ENCODE results near the gene DOC2B. TPM values are rescaled to one million over a fixed set of nuclear protein-coding genes. Genes with fewer than 3 reads are reported as not detected.

DOC2B gene
- polyA plus RNA-seq, 1 donor from 2014 or later: 4.8 TPM

DNA sequence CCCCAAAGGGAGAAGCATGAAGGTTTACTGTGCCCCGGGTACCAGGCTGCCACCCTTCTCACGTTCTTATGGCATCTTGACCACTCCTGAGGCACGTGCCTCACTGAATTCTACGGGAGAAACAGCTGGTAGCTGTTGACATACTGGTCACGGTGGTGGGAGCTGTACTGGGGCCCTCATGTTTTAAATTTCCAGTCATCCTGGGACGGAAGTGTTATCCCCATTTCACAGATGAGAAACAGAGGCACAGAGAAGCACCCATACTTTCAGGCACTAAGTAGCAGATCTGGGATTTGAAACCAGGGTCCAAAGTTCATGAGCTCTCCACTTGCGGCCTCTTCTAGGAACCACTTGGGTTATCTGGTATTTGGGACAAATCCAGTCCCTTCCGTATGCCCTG, 26.3 kb upstream of the DOC2B start:
- no peak overlapping the region for H3K4me3 ChIP-seq (ENCODE audit: low read length)
- no peaks in the 10 kb centered on the region for H4K20me1 ChIP-seq (ENCODE audit: insufficient read depth)
- H3K9me2 ChIP-seq (ENCODE audit: insufficient read depth, low read length): no peaks in the 10 kb centered on the region
- no peak overlapping the region for H2AFZ ChIP-seq (ENCODE audit: low read depth, low read length)
- no peaks in the 10 kb centered on the region for H3K79me2 ChIP-seq (replicated peaks; ENCODE audit: insufficient read depth, low read length)
- no peak overlapping the region for H3K9ac ChIP-seq (ENCODE audit: low read length)
- no peak overlapping the region for H3K27ac ChIP-seq (ENCODE audit: low read length)
- H3F3A ChIP-seq (ENCODE audit: insufficient read depth, low read length, poor library complexity, severe bottlenecking): no peaks in the 10 kb centered on the region
- H3K36me3 ChIP-seq (ENCODE audit: insufficient read depth, low read length): no peaks in the 10 kb centered on the region
- H3K9me3 ChIP-seq (ENCODE audit: low read length): no peaks in the 10 kb centered on the region
- H3K27me3 ChIP-seq (ENCODE audit: insufficient read depth, low read depth, low read length): no peaks in the 10 kb centered on the region
- TF ChIP-seq TAF1 (IDR thresholded peaks at IDR 0.05; ENCODE audit: low read depth) (no peak), MXI1 (conservative IDR thresholded peaks at IDR 0.05; ENCODE audit: poor library complexity, severe bottlenecking) (no peak), EZH2 (IDR thresholded peaks at IDR 0.05; ENCODE audit: borderline replicate concordance, insufficient read depth, low read length, poor library complexity, severe bottlenecking) (no peak), RAD21 (conservative IDR thresholded peaks at IDR 0.05) (no peak), SMC3 (conservative IDR thresholded peaks at IDR 0.05; ENCODE audit: poor library complexity) (no peak), EP300 (conservative IDR thresholded peaks at IDR 0.05; ENCODE audit: poor library complexity, severe bottlenecking) (no peak), POLR2AphosphoS5 (IDR thresholded peaks at IDR 0.05) (no peak)
- TF ChIP-seq, protein P1, sequence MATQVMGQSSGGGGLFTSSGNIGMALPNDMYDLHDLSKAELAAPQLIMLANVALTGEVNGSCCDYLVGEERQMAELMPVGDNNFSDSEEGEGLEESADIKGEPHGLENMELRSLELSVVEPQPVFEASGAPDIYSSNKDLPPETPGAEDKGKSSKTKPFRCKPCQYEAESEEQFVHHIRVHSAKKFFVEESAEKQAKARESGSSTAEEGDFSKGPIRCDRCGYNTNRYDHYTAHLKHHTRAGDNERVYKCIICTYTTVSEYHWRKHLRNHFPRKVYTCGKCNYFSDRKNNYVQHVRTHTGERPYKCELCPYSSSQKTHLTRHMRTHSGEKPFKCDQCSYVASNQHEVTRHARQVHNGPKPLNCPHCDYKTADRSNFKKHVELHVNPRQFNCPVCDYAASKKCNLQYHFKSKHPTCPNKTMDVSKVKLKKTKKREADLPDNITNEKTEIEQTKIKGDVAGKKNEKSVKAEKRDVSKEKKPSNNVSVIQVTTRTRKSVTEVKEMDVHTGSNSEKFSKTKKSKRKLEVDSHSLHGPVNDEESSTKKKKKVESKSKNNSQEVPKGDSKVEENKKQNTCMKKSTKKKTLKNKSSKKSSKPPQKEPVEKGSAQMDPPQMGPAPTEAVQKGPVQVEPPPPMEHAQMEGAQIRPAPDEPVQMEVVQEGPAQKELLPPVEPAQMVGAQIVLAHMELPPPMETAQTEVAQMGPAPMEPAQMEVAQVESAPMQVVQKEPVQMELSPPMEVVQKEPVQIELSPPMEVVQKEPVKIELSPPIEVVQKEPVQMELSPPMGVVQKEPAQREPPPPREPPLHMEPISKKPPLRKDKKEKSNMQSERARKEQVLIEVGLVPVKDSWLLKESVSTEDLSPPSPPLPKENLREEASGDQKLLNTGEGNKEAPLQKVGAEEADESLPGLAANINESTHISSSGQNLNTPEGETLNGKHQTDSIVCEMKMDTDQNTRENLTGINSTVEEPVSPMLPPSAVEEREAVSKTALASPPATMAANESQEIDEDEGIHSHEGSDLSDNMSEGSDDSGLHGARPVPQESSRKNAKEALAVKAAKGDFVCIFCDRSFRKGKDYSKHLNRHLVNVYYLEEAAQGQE (IDR thresholded peaks at IDR 0.05; ENCODE audit: borderline replicate concordance): no peak
- TF ChIP-seq, protein P2, sequence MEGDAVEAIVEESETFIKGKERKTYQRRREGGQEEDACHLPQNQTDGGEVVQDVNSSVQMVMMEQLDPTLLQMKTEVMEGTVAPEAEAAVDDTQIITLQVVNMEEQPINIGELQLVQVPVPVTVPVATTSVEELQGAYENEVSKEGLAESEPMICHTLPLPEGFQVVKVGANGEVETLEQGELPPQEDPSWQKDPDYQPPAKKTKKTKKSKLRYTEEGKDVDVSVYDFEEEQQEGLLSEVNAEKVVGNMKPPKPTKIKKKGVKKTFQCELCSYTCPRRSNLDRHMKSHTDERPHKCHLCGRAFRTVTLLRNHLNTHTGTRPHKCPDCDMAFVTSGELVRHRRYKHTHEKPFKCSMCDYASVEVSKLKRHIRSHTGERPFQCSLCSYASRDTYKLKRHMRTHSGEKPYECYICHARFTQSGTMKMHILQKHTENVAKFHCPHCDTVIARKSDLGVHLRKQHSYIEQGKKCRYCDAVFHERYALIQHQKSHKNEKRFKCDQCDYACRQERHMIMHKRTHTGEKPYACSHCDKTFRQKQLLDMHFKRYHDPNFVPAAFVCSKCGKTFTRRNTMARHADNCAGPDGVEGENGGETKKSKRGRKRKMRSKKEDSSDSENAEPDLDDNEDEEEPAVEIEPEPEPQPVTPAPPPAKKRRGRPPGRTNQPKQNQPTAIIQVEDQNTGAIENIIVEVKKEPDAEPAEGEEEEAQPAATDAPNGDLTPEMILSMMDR (IDR thresholded peaks at IDR 0.05; ENCODE audit: poor library complexity, severe bottlenecking): no peak
- no peak overlapping the region for H3K4me2 ChIP-seq (ENCODE audit: low read length)

DNA sequence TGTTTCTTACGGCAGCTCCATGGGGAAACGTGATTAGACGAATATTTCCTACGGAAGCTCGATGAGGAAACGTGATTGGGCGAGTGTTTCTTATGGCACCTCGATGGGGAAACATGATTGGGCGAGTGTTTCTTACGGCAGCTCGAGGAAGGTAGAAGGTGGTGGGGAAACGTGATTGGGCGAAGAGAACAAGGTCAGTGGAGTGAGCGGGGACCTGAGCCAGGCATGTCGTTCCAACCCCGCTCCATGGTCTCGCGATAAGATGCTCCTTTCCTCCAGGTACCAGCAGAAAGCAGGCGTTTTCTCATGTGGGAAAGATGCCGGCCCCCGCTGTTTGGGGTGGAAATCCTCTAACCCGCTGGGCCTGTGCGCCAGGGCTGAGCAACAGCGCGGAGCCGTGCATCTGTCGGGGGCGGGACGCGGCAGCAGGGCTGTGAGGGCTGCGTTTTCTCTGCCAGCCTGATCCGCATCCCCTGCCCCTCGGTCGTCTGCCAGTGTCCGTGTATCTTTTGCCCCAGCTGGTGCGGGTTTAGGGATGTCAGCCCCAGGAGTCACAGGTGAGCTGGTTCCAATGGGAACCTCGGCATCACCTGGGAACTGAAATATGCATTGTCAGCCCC, 25.6 kb upstream of the DOC2B start:
- H3K4me2 ChIP-seq (ENCODE audit: low read length): no peak overlapping the region
- H3K27ac ChIP-seq (ENCODE audit: low read length): no peak overlapping the region

More for the DNA sequence above, 25.6 kb upstream of the DOC2B start:
- H3F3A ChIP-seq (ENCODE audit: insufficient read depth, low read length, poor library complexity, severe bottlenecking): no peaks in the 10 kb centered on the region
- H4K20me1 ChIP-seq (ENCODE audit: insufficient read depth): no peaks in the 10 kb centered on the region
- H3K79me2 ChIP-seq (replicated peaks; ENCODE audit: insufficient read depth, low read length): no peaks in the 10 kb centered on the region
- H3K36me3 ChIP-seq (ENCODE audit: insufficient read depth, low read length): no peaks in the 10 kb centered on the region
- H3K9me3 ChIP-seq (ENCODE audit: low read length): no peaks in the 10 kb centered on the region
- TF ChIP-seq RAD21 (conservative IDR thresholded peaks at IDR 0.05) (no peak), TAF1 (IDR thresholded peaks at IDR 0.05; ENCODE audit: low read depth) (no peak), SMC3 (conservative IDR thresholded peaks at IDR 0.05; ENCODE audit: poor library complexity) (no peak), POLR2AphosphoS5 (IDR thresholded peaks at IDR 0.05) (no peak), EP300 (conservative IDR thresholded peaks at IDR 0.05; ENCODE audit: poor library complexity, severe bottlenecking) (no peak), MXI1 (conservative IDR thresholded peaks at IDR 0.05; ENCODE audit: poor library complexity, severe bottlenecking) (no peak), EZH2 (IDR thresholded peaks at IDR 0.05; ENCODE audit: borderline replicate concordance, insufficient read depth, low read length, poor library complexity, severe bottlenecking) (no peak)
- TF ChIP-seq, protein P1 (IDR thresholded peaks at IDR 0.05; ENCODE audit: borderline replicate concordance): no peak
- TF ChIP-seq, protein P2 (IDR thresholded peaks at IDR 0.05; ENCODE audit: poor library complexity, severe bottlenecking): no peak
- H3K4me3 ChIP-seq (ENCODE audit: low read length): no peak overlapping the region
- no peak overlapping the region for H3K9ac ChIP-seq (ENCODE audit: low read length)
- H3K27me3 ChIP-seq (ENCODE audit: insufficient read depth, low read depth, low read length): no peaks in the 10 kb centered on the region
- H3K9me2 ChIP-seq (ENCODE audit: insufficient read depth, low read length): no peaks in the 10 kb centered on the region
- no peak overlapping the region for H2AFZ ChIP-seq (ENCODE audit: low read depth, low read length)

Data from neural cell (in vitro differentiated cells).